Measurements from ENCODE around the gene RNF11. TPM values are rescaled to one million over a fixed set of nuclear protein-coding genes. Genes with fewer than 3 reads are reported as not detected.

RNF11 gene
- total RNA-seq, 1 donor from 2014 or later, result 83.6 TPM

- intact Hi-C loops (cut with DNase I), result no loop called here
- no peaks in the 10 kb centered on the region for H3K27me3 ChIP-seq (ENCODE audit: low read depth)
- H3K27ac ChIP-seq, result no peak overlapping the region
- peaks cover 17% of the 10 kb centered on the region for H3K4me1 ChIP-seq
- TF ChIP-seq CTCF (IDR thresholded peaks at IDR 0.05), result no peak
- H3K36me3 ChIP-seq, result no peaks in the 10 kb centered on the region
- H3K9me3 ChIP-seq, result no peaks in the 10 kb centered on the region
- ATAC-seq (peak in 1 of 2 donors; percentile 29), DNase-seq (no peak)
- H3K4me3 ChIP-seq, result peak overlapping the region; percentile 57
These were observed 61.6 kb downstream of the RNF11 start for GRCh38 chr1:51297401-51298321.

- no peak for DNase-seq
- H3K9me3 ChIP-seq, result no peaks in the 10 kb centered on the region
- no peaks in the 10 kb centered on the region for H3K27me3 ChIP-seq (ENCODE audit: low read depth)
These were observed 62.2 kb downstream of the RNF11 start for GRCh38 chr1:51298322-51298705.

GRCh38 chr1:51299185-51299885 lies 63.3 kb downstream of the RNF11 start:
- intact Hi-C loops (cut with DNase I), result no loop called here
- H3K9me3 ChIP-seq, result no peaks in the 10 kb centered on the region
- ATAC-seq (no peak), DNase-seq (no peak)
- no peaks in the 10 kb centered on the region for H3K36me3 ChIP-seq
- H3K27me3 ChIP-seq (ENCODE audit: low read depth), result no peaks in the 10 kb centered on the region
- H3K27ac ChIP-seq, result no peak overlapping the region
- no peak for TF ChIP-seq CTCF (IDR thresholded peaks at IDR 0.05)
- no peak overlapping the region for H3K4me3 ChIP-seq
- H3K4me1 ChIP-seq, result peaks cover 23% of the 10 kb centered on the region

More at GRCh38 chr1:51298322-51298705, 62.2 kb downstream of the RNF11 start:
- no peak for TF ChIP-seq CTCF (IDR thresholded peaks at IDR 0.05)
- intact Hi-C loops (cut with DNase I), result no loop called here
- H3K4me1 ChIP-seq, result peaks cover 18% of the 10 kb centered on the region
- no peak for ATAC-seq
- H3K4me3 ChIP-seq, result no peak overlapping the region
- no peak overlapping the region for H3K27ac ChIP-seq
- H3K36me3 ChIP-seq, result no peaks in the 10 kb centered on the region

- H3K4me1 ChIP-seq, result peaks cover 23% of the 10 kb centered on the region
- H3K27me3 ChIP-seq (ENCODE audit: low read depth), result no peaks in the 10 kb centered on the region
- ATAC-seq, result no peak
- no peak overlapping the region for H3K27ac ChIP-seq
- no peaks in the 10 kb centered on the region for H3K36me3 ChIP-seq
- TF ChIP-seq CTCF (IDR thresholded peaks at IDR 0.05), result no peak
- H3K4me3 ChIP-seq, result no peak overlapping the region
- no peaks in the 10 kb centered on the region for H3K9me3 ChIP-seq
- intact Hi-C loops (cut with DNase I), result no loop called here
- DNase-seq, result no peak
These were observed 64.1 kb downstream of the RNF11 start for GRCh38 chr1:51299981-51300670.

GRCh38 chr1:51301152-51301843 lies 65.2 kb downstream of the RNF11 start:
- H3K27me3 ChIP-seq (ENCODE audit: low read depth), result no peaks in the 10 kb centered on the region
- no peak overlapping the region for H3K4me3 ChIP-seq
- H3K27ac ChIP-seq, result no peak overlapping the region
- H3K4me1 ChIP-seq, result peaks cover 21% of the 10 kb centered on the region
- ATAC-seq (no peak), DNase-seq (no peak)
- H3K36me3 ChIP-seq, result no peaks in the 10 kb centered on the region
- no peak for TF ChIP-seq CTCF (IDR thresholded peaks at IDR 0.05)
- H3K9me3 ChIP-seq, result no peaks in the 10 kb centered on the region
- intact Hi-C loops (cut with DNase I), result no loop called here

All from lower lobe of right lung (tissue), 2 donors.